Occipital lobe (tissue), 2 donors: ENCODE measurements around the gene DOP1A. TPM values are rescaled to one million over a fixed set of nuclear protein-coding genes. Genes with fewer than 3 reads are reported as not detected.

Source experiments
- DNase-seq: peaks from one replicate; lab custom pipeline; 2025; lab: John Stamatoyannopoulos, UW
- total RNA-seq: library from RNA; depleted of rRNA; stranded (reverse); fragments of >200 nt; gene quantifications from one replicate; pipeline ENCODE4 v1.2.3, GENCODE V29; 2014

Gene DOP1A
- total RNA-seq, 1 donor from 2014 or later, result 96.1 TPM

GRCh38 chr6:83073615-83074014, 6.1 kb downstream of the DOP1A start:
- no peak for DNase-seq

- DNase-seq, result no peak
Measured at GRCh38 chr6:83083476-83083875, 16.0 kb downstream of the DOP1A start.

GRCh38 chr6:83086751-83087150, 19.3 kb downstream of the DOP1A start:
- DNase-seq, result no peak

- no peak for DNase-seq
Measured at GRCh38 chr6:83092756-83093399, 25.4 kb downstream of the DOP1A start.

- DNase-seq, result no peak
Measured at GRCh38 chr6:83096791-83097190, 29.3 kb downstream of the DOP1A start.

- no peak for DNase-seq
Measured at GRCh38 chr6:83097204-83097603, 29.7 kb downstream of the DOP1A start.

- no peak for DNase-seq
Measured at GRCh38 chr6:83097675-83098074, 30.2 kb downstream of the DOP1A start.

- DNase-seq, result no peak
Measured at GRCh38 chr6:83098589-83098988, 31.1 kb downstream of the DOP1A start.

- DNase-seq, result no peak
Measured at GRCh38 chr6:83108378-83108777, 40.9 kb downstream of the DOP1A start.

- no peak for DNase-seq
Measured at GRCh38 chr6:83113258-83113657, 45.8 kb downstream of the DOP1A start.

- DNase-seq, result no peak
Measured at GRCh38 chr6:83114164-83114563, 46.7 kb downstream of the DOP1A start.

- DNase-seq, result no peak
Measured at GRCh38 chr6:83117802-83118201, 50.3 kb downstream of the DOP1A start.

- DNase-seq, result no peak
Measured at GRCh38 chr6:83119742-83120300, 52.4 kb downstream of the DOP1A start.

- DNase-seq, result no peak
Measured at GRCh38 chr6:83124553-83124952, 57.1 kb downstream of the DOP1A start.

- no peak for DNase-seq
Measured at GRCh38 chr6:83125425-83125824, 58.0 kb downstream of the DOP1A start.

GRCh38 chr6:83126223-83126622, 58.8 kb downstream of the DOP1A start:
- DNase-seq, result no peak

- DNase-seq, result no peak
Measured at GRCh38 chr6:83126807-83127206, 59.3 kb downstream of the DOP1A start.

GRCh38 chr6:83127258-83127657, 59.8 kb downstream of the DOP1A start:
- no peak for DNase-seq

- DNase-seq, result no peak
Measured at GRCh38 chr6:83127976-83128375, 60.5 kb downstream of the DOP1A start.

GRCh38 chr6:83132121-83132520, 64.7 kb downstream of the DOP1A start:
- DNase-seq, result no peak

GRCh38 chr6:83138118-83138722, 70.7 kb downstream of the DOP1A start:
- DNase-seq, result no peak

- DNase-seq, result no peak
Measured at GRCh38 chr6:83138758-83139157, 71.3 kb downstream of the DOP1A start.

GRCh38 chr6:83151114-83151513, 83.6 kb downstream of the DOP1A start:
- DNase-seq, result no peak
